Measurements from ENCODE around the gene TWIST2. TPM values are rescaled to one million over a fixed set of nuclear protein-coding genes. Genes with fewer than 3 reads are reported as not detected.
A peak's percentile ranks its signal among the peaks of the same experiment; 100 is the strongest.

The TWIST2 gene
- total RNA-seq, 6 donors from 2014 or later, result 10.5 to 29.3 (median 23.4) TPM

DNA sequence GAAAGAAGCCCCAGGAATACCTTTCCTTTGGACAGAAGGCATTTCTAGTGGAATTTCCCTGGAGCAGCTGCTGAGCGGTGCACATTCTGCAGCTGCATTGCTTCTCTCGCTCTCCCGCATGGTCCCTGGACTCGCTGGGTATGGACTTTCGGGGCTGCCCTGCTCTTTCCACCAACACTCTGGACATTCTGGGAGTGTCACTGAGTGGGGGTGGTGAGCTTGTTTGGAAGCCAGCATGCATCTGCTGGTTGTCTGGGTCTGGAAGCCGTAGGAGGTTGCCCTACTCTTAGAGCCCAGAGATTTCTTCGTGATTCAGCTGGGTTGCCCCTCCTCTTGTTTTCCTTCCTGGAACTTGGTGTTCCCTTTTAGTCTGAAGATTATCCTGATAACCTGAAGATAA, 52.6 kb downstream of the TWIST2 start:
- TF ChIP-seq EP300 (IDR thresholded peaks at IDR 0.05), result no peak
- TF ChIP-seq, protein P1, sequence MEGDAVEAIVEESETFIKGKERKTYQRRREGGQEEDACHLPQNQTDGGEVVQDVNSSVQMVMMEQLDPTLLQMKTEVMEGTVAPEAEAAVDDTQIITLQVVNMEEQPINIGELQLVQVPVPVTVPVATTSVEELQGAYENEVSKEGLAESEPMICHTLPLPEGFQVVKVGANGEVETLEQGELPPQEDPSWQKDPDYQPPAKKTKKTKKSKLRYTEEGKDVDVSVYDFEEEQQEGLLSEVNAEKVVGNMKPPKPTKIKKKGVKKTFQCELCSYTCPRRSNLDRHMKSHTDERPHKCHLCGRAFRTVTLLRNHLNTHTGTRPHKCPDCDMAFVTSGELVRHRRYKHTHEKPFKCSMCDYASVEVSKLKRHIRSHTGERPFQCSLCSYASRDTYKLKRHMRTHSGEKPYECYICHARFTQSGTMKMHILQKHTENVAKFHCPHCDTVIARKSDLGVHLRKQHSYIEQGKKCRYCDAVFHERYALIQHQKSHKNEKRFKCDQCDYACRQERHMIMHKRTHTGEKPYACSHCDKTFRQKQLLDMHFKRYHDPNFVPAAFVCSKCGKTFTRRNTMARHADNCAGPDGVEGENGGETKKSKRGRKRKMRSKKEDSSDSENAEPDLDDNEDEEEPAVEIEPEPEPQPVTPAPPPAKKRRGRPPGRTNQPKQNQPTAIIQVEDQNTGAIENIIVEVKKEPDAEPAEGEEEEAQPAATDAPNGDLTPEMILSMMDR (IDR thresholded peaks at IDR 0.05), result no peak
- Histone ChIP-seq H3K4me1 (peaks cover 0 to under 1% (median 0%) of the 10 kb centered on the region in 4 donors), H3K27ac (no peak overlapping the region), H3K36me3 (no peaks in the 10 kb centered on the region), H3K4me3 (no peak overlapping the region), H3K9me3 (no peaks in the 10 kb centered on the region), H3K27me3 (no peaks in the 10 kb centered on the region)
- ATAC-seq (ENCODE audit: low FRiP score in 2 of 2) (no peak), DNase-seq (no peak)
- 64 to 75% methylated on average over 7 of the region's 7 CpGs for WGBS, 2 donors

DNA sequence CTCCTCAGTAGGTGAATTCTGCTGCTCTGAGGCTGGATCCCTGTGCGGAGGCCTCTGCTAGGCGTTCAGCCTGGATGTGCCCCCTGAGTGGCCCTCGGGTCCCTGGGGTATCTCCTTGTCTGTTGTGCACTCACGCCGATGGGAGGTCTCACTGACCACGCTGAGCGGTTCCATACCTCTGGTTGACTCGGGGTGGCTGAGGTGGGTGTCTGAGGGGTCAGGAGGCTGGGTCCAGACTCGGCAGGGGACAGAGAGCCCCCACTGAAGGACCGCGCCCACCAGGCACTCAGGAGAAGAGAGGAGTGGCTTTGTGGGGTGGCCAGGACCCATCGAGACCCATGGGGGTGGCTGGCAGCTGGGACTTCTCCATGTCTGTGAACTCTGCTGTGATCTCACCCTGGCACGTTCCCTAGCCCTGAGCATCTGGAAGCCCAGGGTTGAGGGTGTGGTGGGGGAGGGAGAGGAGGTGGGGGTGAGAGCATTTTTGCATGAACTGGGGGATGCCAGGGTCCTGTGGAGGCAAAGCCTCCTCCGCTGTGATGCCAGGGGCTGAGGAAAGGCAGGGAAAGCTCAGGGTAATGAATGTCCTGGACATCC, 53.7 kb downstream of the TWIST2 start:
- H3K36me3 ChIP-seq, result no peaks in the 10 kb centered on the region
- H3K27me3 ChIP-seq, result no peaks in the 10 kb centered on the region
- H3K9me3 ChIP-seq, result no peaks in the 10 kb centered on the region
- TF ChIP-seq EP300 (IDR thresholded peaks at IDR 0.05), result no peak
- TF ChIP-seq, protein P1 (IDR thresholded peaks at IDR 0.05), result no peak
- no peak overlapping the region for H3K27ac ChIP-seq
- H3K4me1 ChIP-seq, result no peaks in the 10 kb centered on the region
- ATAC-seq (ENCODE audit: low FRiP score in 2 of 2), result no peak
- peak in 1 of 2 donors; percentile 51 for DNase-seq
- 77 to 87% methylated on average over 10 to 14 of the region's 14 CpGs for WGBS, 2 donors
- H3K4me3 ChIP-seq, result no peak overlapping the region

DNA sequence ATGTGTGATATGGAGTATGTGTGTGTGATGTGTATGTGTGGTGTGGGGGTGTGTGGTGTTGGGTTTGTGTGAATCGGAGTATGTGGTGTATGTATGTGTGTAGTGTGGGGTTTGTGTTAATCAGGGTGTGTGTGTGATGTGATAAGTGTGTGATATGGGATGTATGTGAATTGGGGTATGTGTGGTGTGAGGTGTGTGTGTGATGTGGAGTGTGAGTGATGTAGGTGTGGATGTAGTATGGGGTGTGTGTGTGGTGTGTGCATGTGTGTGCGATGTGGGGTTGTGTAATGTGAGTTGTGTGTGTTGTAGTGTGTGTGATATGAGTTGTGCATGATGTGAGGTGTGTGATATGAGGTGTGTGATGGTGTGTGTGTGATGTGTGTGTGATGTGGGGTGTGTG, 54.4 kb downstream of the TWIST2 start:
- Histone ChIP-seq H3K36me3 (no peaks in the 10 kb centered on the region), H3K27ac (no peak overlapping the region), H3K27me3 (no peaks in the 10 kb centered on the region), H3K4me1 (no peaks in the 10 kb centered on the region), H3K9me3 (no peaks in the 10 kb centered on the region), H3K4me3 (no peak overlapping the region)
- ATAC-seq (ENCODE audit: low FRiP score in 2 of 2) (no peak), DNase-seq (no peak)
- TF ChIP-seq, protein P1 (IDR thresholded peaks at IDR 0.05), result no peak
- TF ChIP-seq POLR2AphosphoS5 (IDR thresholded peaks at IDR 0.05) (no peak), POLR2A (IDR thresholded peaks at IDR 0.05) (no peak), EP300 (IDR thresholded peaks at IDR 0.05) (no peak)
- 95 to 98% methylated on average over 2 of the region's 2 CpGs for WGBS, 2 donors

DNA sequence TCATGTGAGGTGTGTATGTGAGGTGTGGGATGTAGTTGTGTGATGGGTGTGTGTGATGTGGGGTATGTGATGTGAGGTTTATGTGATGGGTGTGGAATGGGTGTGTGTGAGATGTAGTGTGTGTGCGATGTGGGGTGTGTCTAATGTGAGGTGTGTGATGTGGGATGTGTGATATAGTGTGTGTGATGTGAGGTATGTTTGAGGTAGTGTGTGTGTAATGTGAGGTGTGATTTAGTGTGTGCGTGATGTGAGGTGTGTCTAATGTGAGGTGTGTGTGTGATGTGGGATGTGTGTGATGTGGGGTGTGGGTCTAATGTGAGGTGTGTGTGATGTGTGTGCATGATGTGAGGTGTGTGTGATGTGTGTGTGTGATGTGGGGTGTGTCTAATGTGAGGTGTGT, 55.3 kb downstream of the TWIST2 start:
- WGBS, 2 donors, result 94 to 96% methylated on average over 2 of the region's 2 CpGs
- no peak for DNase-seq
- Histone ChIP-seq H3K27me3 (no peaks in the 10 kb centered on the region), H3K9me3 (no peaks in the 10 kb centered on the region), H3K4me3 (no peak overlapping the region), H3K27ac (no peak overlapping the region), H3K4me1 (no peaks in the 10 kb centered on the region), H3K36me3 (no peaks in the 10 kb centered on the region)
- no peak for ATAC-seq (ENCODE audit: low FRiP score in 2 of 2)
- TF ChIP-seq EP300 (IDR thresholded peaks at IDR 0.05) (no peak), POLR2AphosphoS5 (IDR thresholded peaks at IDR 0.05) (no peak), POLR2A (IDR thresholded peaks at IDR 0.05) (no peak)
- TF ChIP-seq, protein P1 (IDR thresholded peaks at IDR 0.05), result no peak

DNA sequence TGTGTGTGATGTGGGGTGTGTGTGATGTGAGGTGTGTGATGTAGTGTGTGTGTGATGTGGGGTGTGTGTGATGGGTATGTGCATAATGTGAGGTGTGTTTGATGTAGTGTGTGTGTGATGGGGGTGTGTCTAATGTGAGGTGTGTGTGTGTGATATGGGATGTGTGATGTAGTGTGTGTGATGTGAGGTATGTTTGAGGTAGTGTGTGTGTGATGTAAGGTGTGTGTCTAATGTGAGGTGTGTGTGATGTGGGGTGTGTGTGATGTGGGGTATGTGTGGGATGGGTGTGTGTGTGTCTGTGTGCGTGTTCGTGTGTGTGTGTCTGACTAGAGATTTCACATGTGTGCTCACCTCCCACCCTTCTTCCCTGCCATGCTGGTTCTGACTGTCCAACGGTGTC, 56.3 kb downstream of the TWIST2 start:
- no peak for DNase-seq
- 84 to 88% methylated on average over 3 of the region's 3 CpGs for WGBS, 2 donors
- no peaks in the 10 kb centered on the region for H3K36me3 ChIP-seq

More for the DNA sequence above, 56.3 kb downstream of the TWIST2 start:
- no peak for TF ChIP-seq POLR2A (IDR thresholded peaks at IDR 0.05)
- TF ChIP-seq, protein P1 (IDR thresholded peaks at IDR 0.05), result no peak
- H3K27me3 ChIP-seq, result no peaks in the 10 kb centered on the region
- no peak overlapping the region for H3K4me3 ChIP-seq
- H3K27ac ChIP-seq, result no peak overlapping the region
- H3K4me1 ChIP-seq, result peaks cover 0 to 1% (median under 1%) of the 10 kb centered on the region in 4 donors
- ATAC-seq (ENCODE audit: low FRiP score in 2 of 2), result no peak
- no peaks in the 10 kb centered on the region for H3K9me3 ChIP-seq
